ENCODE measurements around the gene PGAP2. TPM values are rescaled to one million over a fixed set of nuclear protein-coding genes. Genes with fewer than 3 reads are reported as not detected.

The PGAP2 gene
- total and polyA plus RNA-seq, 2 experiments from 2014 or later, result 39.3 to 43.2 TPM

- H3F3A ChIP-seq (replicated peaks; ENCODE audit: low read depth), result peaks cover 2% of the 10 kb centered on the region; the same call in 1 of the 2 replicates
Observed at GRCh38 chr11:3783611-3784010, 24.7 kb upstream of the PGAP2 start.

More at GRCh38 chr11:3783611-3784010, 24.7 kb upstream of the PGAP2 start:
- H4K20me1 ChIP-seq (replicated peaks; ENCODE audit: insufficient read depth), result peaks cover 50% of the 10 kb centered on the region
- DNase-seq (ENCODE audit: low spot score) (no peak), ATAC-seq (no peak)
- no peak overlapping the region for H3K27ac Mint-ChIP-seq
- no peaks in the 10 kb centered on the region for H3K9me2 ChIP-seq (ENCODE audit: insufficient read depth)
- H3K4me1 ChIP-seq (ENCODE audit: insufficient read depth), result no peaks in the 10 kb centered on the region; the same call in 1 of the 2 replicates
- no peaks in the 10 kb centered on the region for H3K9me3 Mint-ChIP-seq
- H3K36me3 Mint-ChIP-seq (ENCODE audit: low read depth), result peaks cover 31% of the 10 kb centered on the region
- H3K4me1 Mint-ChIP-seq, result peaks cover 7% of the 10 kb centered on the region; the same call in 2 of the 3 replicates
- 0 out of 2 replicates have a peak overlapping the region, but pooled peaks have one; percentile 42 for H3K27ac ChIP-seq (ENCODE audit: low read depth)
- H3K36me3 ChIP-seq (ENCODE audit: insufficient read depth), result peaks cover 24% of the 10 kb centered on the region; the same call in 1 of the 2 replicates
- no peak for TF ChIP-seq ZNF462 (CRISPR knock-in tag; IDR thresholded peaks at IDR 0.05)
- no peak for TF ChIP-seq REST (IDR thresholded peaks at IDR 0.05; ENCODE audit: unreplicated experiment)
- H3K79me2 ChIP-seq (replicated peaks; ENCODE audit: insufficient read depth), result peaks cover 87% of the 10 kb centered on the region
- no peaks in the 10 kb centered on the region for H3K27me3 ChIP-seq (ENCODE audit: insufficient read depth)
- H3K4me3 Mint-ChIP-seq, result no peak overlapping the region
- peaks cover 4% of the 10 kb centered on the region for H3K27me3 Mint-ChIP-seq (ENCODE audit: insufficient read depth, low read depth, poor library complexity)
- no peak overlapping the region for H2AFZ ChIP-seq
- H3K4me2 ChIP-seq, result no peak overlapping the region
- H3K4me3 ChIP-seq, result no peak overlapping the region
